HTERT RPE-1 (cell line): ENCODE results near the gene IL1R1.

Experiments
- in situ Hi-C: fragments of 300-500 bp; cut with MboI; formaldehyde crosslinking; loops from 4 replicates; pipeline ENCODE4 v1.14.3; 2020; ENCODE audit warnings: low sequenced_read_pairs

IL1R1 gene

DNA sequence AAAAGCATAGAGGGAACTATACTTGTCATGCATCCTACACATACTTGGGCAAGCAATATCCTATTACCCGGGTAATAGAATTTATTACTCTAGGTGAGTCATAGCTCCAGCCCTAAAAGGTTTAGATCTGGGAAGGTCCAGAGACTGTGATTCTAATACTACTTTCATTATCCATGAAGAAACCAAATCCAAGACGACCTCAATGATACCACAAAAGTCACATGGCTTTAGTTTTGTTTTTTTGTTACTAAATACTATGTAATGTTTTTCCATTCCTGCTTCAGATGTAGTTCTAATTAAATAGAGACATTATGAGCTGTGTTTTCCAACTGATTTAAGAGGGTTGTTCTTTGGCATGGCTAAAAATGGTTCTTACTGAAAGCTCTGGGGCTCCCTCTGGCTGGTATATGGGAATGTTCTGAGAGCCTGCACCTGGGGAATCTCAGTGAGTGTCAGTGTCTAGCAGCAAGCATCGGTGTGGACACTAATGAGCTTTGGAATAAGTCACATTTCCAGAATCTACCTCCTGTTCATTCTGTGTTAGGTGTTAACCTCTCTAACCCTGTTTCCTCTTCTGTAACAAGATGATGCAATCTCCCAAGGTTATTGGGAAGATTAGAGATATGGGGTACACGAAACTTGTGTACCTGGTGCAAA lies 23.8 kb downstream of the IL1R1 start:
- in situ Hi-C loops, result no loop called here

DNA sequence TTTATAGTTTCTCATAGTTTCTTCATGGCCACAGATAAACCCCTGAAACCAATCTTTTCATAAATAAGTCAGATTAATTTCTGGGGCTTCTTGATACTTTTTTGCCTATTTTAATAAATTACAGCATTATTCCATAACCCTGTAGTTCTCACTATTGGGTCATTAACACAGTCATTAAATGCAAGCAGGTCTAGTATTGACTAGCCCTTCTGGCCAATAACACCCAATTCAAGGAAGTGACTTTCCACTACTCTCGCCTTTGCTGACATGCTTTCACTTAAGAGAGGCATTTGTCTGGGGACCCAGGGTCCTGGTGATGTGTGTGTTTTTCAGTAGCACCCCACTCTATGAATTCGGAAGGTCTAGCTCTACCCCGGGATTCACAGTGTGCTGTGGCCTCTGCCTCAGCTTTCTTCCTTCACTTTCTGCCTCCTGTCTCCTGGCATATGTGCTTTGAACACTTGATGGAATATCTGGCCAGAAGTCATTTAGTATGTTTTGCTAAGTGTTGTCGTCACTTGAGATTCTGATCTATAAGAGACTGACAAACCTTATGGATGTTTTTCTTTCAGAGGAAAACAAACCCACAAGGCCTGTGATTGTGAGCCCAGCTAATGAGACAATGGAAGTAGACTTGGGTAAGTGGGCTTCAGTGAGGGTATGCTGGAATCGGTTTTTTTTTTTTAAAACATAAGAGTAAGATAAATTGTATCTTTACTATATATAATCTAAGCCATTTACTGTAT lies 25.7 kb downstream of the IL1R1 start:
- in situ Hi-C loops, result no loop called here

DNA sequence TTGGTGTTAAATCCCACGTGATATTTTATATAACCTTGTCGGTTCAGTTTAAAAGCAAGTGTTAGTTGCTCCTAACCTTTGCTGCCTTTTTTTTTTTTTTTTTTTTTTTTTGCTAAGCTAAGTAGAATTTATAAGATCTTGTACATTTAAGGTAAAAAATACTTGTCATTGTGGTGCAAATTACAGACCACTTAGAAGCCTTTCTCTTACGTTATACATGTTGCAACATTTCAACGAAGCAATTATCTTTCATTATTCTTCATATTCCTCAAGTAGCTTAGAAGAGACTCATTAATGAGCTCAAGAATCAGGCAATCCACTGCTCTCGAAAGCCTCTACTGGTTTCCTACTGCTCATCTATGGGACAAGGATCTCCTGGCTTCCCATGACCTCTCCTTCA lies 29.4 kb downstream of the IL1R1 start:
- in situ Hi-C loops, result no loop called here

DNA sequence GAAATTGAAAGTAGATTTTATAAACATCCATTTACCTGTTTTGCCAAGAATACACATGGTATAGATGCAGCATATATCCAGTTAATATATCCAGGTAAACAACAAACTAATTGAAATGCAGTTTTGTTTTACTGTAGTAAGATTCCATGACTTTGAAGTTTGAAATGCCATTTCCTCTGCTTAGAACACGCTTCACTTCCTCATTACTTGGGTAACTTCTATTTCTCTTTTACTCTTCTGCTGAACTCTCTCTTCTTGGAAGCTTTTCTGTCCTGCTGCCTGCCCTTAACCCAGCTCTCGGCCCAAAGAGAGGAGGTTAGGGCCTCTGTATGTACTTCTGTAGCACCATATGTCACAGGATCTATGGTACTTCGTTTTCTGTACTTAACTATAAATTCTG lies 30.2 kb downstream of the IL1R1 start:
- in situ Hi-C loops, result no loop called here

- in situ Hi-C loops, result no loop called here
Measured at GRCh38 chr2:102176172-102176571, 33.6 kb downstream of the IL1R1 start.

- in situ Hi-C loops, result no loop called here
Measured at GRCh38 chr2:102177814-102178478, 35.4 kb downstream of the IL1R1 start.

DNA sequence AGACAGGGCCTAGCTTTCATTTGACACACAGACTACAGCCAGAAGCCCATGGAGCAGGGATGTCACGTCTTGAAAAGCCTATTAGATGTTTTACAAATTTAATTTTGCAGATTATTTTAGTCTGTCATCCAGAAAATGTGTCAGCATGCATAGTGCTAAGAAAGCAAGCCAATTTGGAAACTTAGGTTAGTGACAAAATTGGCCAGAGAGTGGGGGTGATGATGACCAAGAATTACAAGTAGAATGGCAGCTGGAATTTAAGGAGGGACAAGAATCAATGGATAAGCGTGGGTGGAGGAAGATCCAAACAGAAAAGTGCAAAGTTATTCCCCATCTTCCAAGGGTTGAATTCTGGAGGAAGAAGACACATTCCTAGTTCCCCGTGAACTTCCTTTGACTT lies 36.5 kb downstream of the IL1R1 start:
- in situ Hi-C loops, result no loop called here

GRCh38 chr2:102179788-102180686 lies 37.5 kb downstream of the IL1R1 start:
- in situ Hi-C loops, result no loop called here

- in situ Hi-C loops, result no loop called here
Measured at GRCh38 chr2:102180687-102180999, 38.1 kb downstream of the IL1R1 start.

- in situ Hi-C loops, result no loop called here
Measured at GRCh38 chr2:102181376-102181775, 38.8 kb downstream of the IL1R1 start.

DNA sequence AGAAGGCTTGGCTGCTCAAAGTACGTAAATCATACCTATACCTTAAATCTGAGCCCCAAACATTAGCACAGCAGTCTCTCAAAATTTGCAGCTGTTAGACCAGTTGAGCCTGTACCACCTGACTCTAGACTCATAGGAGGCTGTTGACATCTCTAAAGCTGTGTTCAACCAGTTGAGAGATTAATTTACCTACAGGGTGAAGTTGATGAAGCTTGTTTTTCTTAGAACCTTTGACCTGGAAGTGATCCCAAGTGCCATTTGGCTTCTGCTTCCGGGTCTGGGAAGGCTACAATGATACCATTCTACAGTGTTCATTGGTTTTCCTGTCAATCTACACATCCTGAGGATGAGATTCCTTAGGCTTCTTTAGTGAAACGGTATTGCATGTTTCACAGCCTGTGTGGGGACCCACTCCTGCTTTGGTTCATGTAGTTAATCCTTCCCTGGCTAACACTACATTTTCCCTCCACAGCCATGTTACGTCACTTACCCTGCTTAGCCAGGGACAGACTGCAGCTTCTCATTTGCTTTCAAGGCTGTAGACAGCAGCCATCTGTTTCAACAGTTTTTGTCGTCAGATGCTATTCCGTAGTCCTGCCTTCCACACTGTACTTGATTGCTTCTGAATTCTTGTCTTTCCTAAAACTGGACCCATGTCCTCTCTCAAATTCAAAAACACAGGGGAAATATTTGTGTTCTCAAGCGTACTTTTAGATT lies 39.5 kb downstream of the IL1R1 start:
- in situ Hi-C loops, result no loop called here

DNA sequence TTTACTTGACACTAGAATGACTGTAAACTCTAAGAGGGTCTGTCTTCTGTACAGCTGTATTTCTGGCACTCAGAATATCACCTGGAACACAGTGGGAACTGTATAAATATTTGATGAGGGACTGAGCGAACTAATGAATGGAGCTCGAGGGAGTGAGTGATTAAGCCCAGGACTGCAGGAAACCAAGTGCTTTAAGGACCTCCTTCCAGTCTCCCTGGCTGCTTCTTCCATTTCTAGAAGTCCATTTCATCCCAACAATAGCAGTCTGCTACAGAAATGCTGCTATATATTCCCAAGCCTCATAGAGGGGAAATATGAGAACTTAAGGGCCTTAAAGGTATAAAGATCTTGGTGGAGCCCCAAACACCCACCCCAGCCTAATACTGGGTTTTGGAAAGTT lies 41.5 kb downstream of the IL1R1 start:
- in situ Hi-C loops, result no loop called here

DNA sequence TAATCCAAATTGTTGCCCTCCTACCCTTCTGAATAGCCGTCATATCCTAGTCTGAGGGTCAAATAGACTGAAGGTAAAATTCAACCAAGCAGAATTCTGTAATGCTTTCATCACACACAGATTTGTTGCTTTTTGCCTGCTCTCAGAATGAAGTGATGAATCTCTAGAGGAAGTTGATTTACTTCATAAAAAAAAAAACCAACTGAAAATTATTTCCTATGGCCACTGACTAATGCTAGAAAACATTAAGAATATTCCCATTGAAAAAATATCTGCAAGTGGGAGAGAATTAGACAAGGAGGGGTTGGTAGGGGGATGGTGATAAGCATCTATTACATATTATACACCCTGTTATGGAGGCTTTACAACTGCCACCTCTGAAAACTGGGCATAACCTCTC lies 42.0 kb downstream of the IL1R1 start:
- in situ Hi-C loops, result no loop called here

- in situ Hi-C loops, result no loop called here
Measured at GRCh38 chr2:102185347-102185746, 42.8 kb downstream of the IL1R1 start.

- in situ Hi-C loops, result no loop called here
Measured at GRCh38 chr2:102186791-102187495, 44.4 kb downstream of the IL1R1 start, which contains the start of gene IL1RL2. Gene IL1RL2, plus strand, starts transcription at chr2:102187023. Its CDS starts 845 bp downstream, at chr2:102187868.

GRCh38 chr2:102187496-102188150 lies 45.1 kb downstream of the IL1R1 start:
- in situ Hi-C loops, result no loop called here

- in situ Hi-C loops, result no loop called here
Measured at GRCh38 chr2:102190430-102191107, 48.0 kb downstream of the IL1R1 start.

DNA sequence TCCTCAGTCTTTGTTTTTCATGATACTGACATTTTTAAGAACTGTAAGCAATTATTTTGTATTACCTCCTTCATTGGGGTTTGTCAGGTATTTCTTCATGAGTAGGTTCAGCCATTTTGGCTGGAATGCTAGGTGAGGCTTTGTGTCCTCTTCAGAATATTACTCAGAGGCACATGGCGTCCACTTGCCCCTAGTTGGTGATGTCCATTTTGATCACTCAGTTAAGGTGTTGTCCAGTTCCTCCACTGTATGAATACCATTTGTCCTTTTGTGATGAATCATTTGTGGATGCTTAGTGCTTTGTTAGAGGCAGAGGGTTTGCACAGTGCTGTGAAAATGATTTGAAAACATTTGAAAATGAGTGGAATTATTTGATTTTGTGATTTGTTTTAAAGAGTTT lies 49.0 kb downstream of the IL1R1 start:
- in situ Hi-C loops, result no loop called here

- in situ Hi-C loops, result no loop called here
Measured at GRCh38 chr2:102193074-102193473, 50.5 kb downstream of the IL1R1 start.
